ENCODE measurements around the gene FCN1.

- TF ChIP-seq CTCF (IDR thresholded peaks at IDR 0.05) (no peak), POLR2A (IDR thresholded peaks at IDR 0.05) (no peak)
These were observed 20.7 kb downstream of the FCN1 start for GRCh38 chr9:134896834-134897583.
